HCT116 (cell line): ENCODE results near the gene ACSM3. TPM values are rescaled to one million over a fixed set of nuclear protein-coding genes. Genes with fewer than 3 reads are reported as not detected.

Experiments used
- ATAC-seq: fragments of 200-7000 bp; cut with Tn5 transposase; 2 replicates; pipeline ENCODE4 v1.9.1; 2020; ENCODE audit warnings: mild to moderate bottlenecking, moderate library complexity
- BruUV-seq: library from RNA; stranded (reverse); fragments of 400-500 nt; replicated peaks from 2 replicates; lab custom pipeline; 2021; lab: Mats Ljungman, UMichigan
- CTCF ChIA-PET: fragments of 300-600 bp; sonication (Branson Sonifier 250); formaldehyde crosslinking; loops from one replicate; lab custom pipeline; 2021; ENCODE audit warnings: antibody characterized with exemption; lab: Charles Lee
- POLR2A ChIA-PET: fragments of 300-600, 350-600 bp; sonication (Branson Sonifier 250); formaldehyde crosslinking; loops from one replicate; lab custom pipeline; 2021; ENCODE audit warnings: antibody characterized with exemption; lab: Charles Lee
- RAD21 ChIA-PET, 2 experiments: fragments of 300-600 bp; sonication (Branson Sonifier 250); formaldehyde crosslinking; loops; one replicate each; lab custom pipeline; 2023; ENCODE audit warnings: low total read pairs in 2 of 2; ENCODE audit not compliant: uncharacterized antibody in 2 of 2, unreplicated experiment in 2 of 2, low non-redundant PET in 1 of 2; lab: Charles Lee
- DNase-seq: peaks from one replicate; pipeline ENCODE4 v3.0.0-alpha.2; 2010; ENCODE audit warnings: low read depth, low spot score
- H2AFZ ChIP-seq: fragments of 200-600 bp; shearing (Covaris generic), sonication (generic); 2 replicates; pipeline ENCODE4 v1.6.1; 2017; ENCODE audit warnings: low read depth, mixed run types, mixed read lengths, antibody characterized with exemption, low read length; ENCODE audit not compliant: poor library complexity, severe bottlenecking
- H3K27ac ChIP-seq: 2 replicates; pipeline ENCODE4 v1.5.1; 2012; ENCODE audit warnings: low read depth, low read length
- H3K27me3 ChIP-seq: fragments of 200-600 bp; sonication (generic); 2 replicates; pipeline ENCODE4 v1.6.1; 2016; ENCODE audit warnings: mixed run types, low read length, mixed read lengths; ENCODE audit not compliant: insufficient read depth
- H3K36me3 ChIP-seq, 2 experiments: fragments of 200-500 bp in 1 of 2; fragments of 200-600 bp in 1 of 2; sonication (Bioruptor generic) in 1 of 2; sonication (generic) in 1 of 2; 2 replicates each; pipeline versions ENCODE4 v1.5.1 to v1.6.1; 2014 to 2016; ENCODE audit warnings: low read length in 2 of 2, inconsistent platforms in 1 of 2, mixed read lengths in 1 of 2, mixed run types in 1 of 2; ENCODE audit not compliant: insufficient read depth in 2 of 2, control insufficient read depth in 1 of 2
- H3K4me1 ChIP-seq, 2 experiments: fragments of 200-600 bp in 1 of 2; sonication (generic) in 1 of 2; 2 replicates each; pipeline versions ENCODE4 v1.5.1 to v1.6.1; 2012 to 2017; ENCODE audit warnings: low read length in 2 of 2, inconsistent platforms in 1 of 2, mild to moderate bottlenecking in 1 of 2, mixed read lengths in 1 of 2, mixed run types in 1 of 2, moderate library complexity in 1 of 2; ENCODE audit not compliant: insufficient read depth in 2 of 2, control insufficient read depth in 1 of 2
- H3K4me2 ChIP-seq: fragments of 200-600 bp; sonication (generic); 2 replicates; pipeline ENCODE4 v1.6.1; 2017; ENCODE audit warnings: mixed run types, low read length, mixed read lengths
- H3K4me3 ChIP-seq, 2 experiments: fragments of 200-600 bp in 1 of 2; sonication (generic) in 1 of 2; replicated peaks in 1 of 2; 2 replicates each; pipeline ENCODE4 v1.5.1; 2011 to 2016; ENCODE audit warnings: low read length in 2 of 2, control low read depth in 1 of 2, low read depth in 1 of 2, mild to moderate bottlenecking in 1 of 2, mixed read lengths in 1 of 2, mixed run types in 1 of 2
- H3K79me2 ChIP-seq: fragments of 200-600 bp; sonication (generic); 2 replicates; pipeline ENCODE4 v1.6.1; 2017; ENCODE audit warnings: mild to moderate bottlenecking, mixed run types, low read length, moderate library complexity, mixed read lengths; ENCODE audit not compliant: insufficient read depth
- H3K9ac ChIP-seq: fragments of 200-600 bp; sonication (generic); 2 replicates; pipeline ENCODE4 v1.6.1; 2016; ENCODE audit warnings: low read length, mixed read lengths
- H3K9me2 ChIP-seq: fragments of 200-600 bp; sonication (generic), shearing (Covaris generic); 2 replicates; pipeline ENCODE4 v1.6.1; 2017; ENCODE audit warnings: mixed run types, mild to moderate bottlenecking, moderate library complexity; ENCODE audit not compliant: insufficient read depth
- H3K9me3 ChIP-seq, 2 experiments: fragments of 200-500 bp in 1 of 2; fragments of 200-600 bp in 1 of 2; sonication (Bioruptor generic) in 1 of 2; sonication (generic) in 1 of 2; 2 replicates each; pipeline ENCODE4 v1.6.1; 2014 to 2017; ENCODE audit warnings: low read length in 2 of 2, mixed read lengths in 2 of 2, inconsistent platforms in 1 of 2, low read depth in 1 of 2, mild to moderate bottlenecking in 1 of 2, mixed run types in 1 of 2, moderate library complexity in 1 of 2; ENCODE audit not compliant: control insufficient read depth in 1 of 2, insufficient read depth in 1 of 2
- H4K20me1 ChIP-seq: fragments of 200-600 bp; sonication (generic), shearing (Covaris generic); 2 replicates; pipeline ENCODE4 v1.6.1; 2017; ENCODE audit warnings: mixed run types, mild to moderate bottlenecking, moderate library complexity; ENCODE audit not compliant: insufficient read depth
- ATF3 ChIP-seq: IDR thresholded peaks from 2 replicates; pipeline ENCODE4 v1.6.1; 2012
- CBX3 ChIP-seq: IDR thresholded peaks from 2 replicates; pipeline ENCODE4 v1.6.1; 2012; ENCODE audit warnings: low read depth
- EZH2 ChIP-seq: fragments of 200-600 bp; sonication (generic); IDR thresholded peaks from 2 replicates; pipeline ENCODE4 v1.6.1; 2017; ENCODE audit warnings: antibody characterized with exemption, mixed run types
- EZH2phosphoT487 ChIP-seq: fragments of 200-600 bp; IDR thresholded peaks from 2 replicates; pipeline ENCODE4 v1.6.1; 2018; ENCODE audit warnings: antibody characterized with exemption, borderline replicate concordance
- FOSL1 ChIP-seq: IDR thresholded peaks from 2 replicates; pipeline ENCODE4 v1.6.1; 2012; ENCODE audit warnings: low read depth
- JUND ChIP-seq: IDR thresholded peaks from 2 replicates; pipeline ENCODE4 v1.6.1; 2012
- POLR2AphosphoS5 ChIP-seq: IDR thresholded peaks from 2 replicates; pipeline ENCODE4 v1.6.1; 2011; ENCODE audit warnings: mild to moderate bottlenecking, low read depth, low read length, moderate library complexity
- YY1 ChIP-seq: IDR thresholded peaks from 2 replicates; pipeline ENCODE4 v1.6.1; 2011; ENCODE audit warnings: low read length, low read depth, moderate library complexity, mild to moderate bottlenecking; ENCODE audit not compliant: insufficient replicate concordance; ENCODE audit errors: extremely low read depth
- ZBTB33 ChIP-seq: IDR thresholded peaks from 2 replicates; pipeline ENCODE4 v1.6.1; 2011; ENCODE audit warnings: mild to moderate bottlenecking, low read length, moderate library complexity; ENCODE audit not compliant: insufficient replicate concordance; ENCODE audit errors: extremely low read depth
- intact Hi-C: fragments of 100-400 bp; cut with micrococcal nuclease; formaldehyde crosslinking; loops from 2 replicates; pipeline ENCODE4 v1.10.0; 2022
- total RNA-seq: library from RNA; stranded (reverse); gene quantifications from one replicate; pipeline ENCODE4 v1.2.1, GENCODE V29; 2021; ENCODE audit not compliant: unreplicated experiment
- TF ChIP-seq, protein P1 (sequence below): IDR thresholded peaks from 2 replicates; pipeline ENCODE4 v1.6.1; 2012; ENCODE audit warnings: low read depth

Gene ACSM3
- total RNA-seq, 1 experiment from 2014 or later: 15.0 TPM

DNA sequence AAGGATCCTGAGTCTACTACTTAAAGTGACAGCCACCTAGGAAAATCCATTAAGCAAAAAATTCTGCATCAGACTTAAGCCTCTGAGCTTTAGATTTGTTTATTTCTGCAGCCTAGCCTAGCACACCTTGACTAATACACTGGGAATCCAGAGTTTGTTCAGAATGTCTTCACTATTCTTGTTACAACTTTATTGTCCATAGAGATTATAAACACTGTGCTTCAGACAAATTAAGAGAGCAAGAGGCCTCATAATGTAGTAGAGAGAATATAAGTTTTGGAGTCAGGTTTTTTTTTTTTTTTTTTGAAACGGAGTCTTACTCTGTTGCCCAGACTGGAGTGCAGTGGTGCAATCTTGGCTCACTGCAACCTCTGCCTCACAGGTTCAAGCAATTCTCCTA, 13.3 kb upstream of the ACSM3 start:
- Histone ChIP-seq H2AFZ (no peak overlapping the region), H3K4me3 (no peak overlapping the region), H3K27me3 (peaks cover 25% of the 10 kb centered on the region), H3K9ac (no peak overlapping the region), H3K9me3 (peaks cover 2 to 4% of the 10 kb centered on the region in 2 experiments; a peak in 1 of 4 replicates), H3K4me2 (no peak overlapping the region), H4K20me1 (no peaks in the 10 kb centered on the region), H3K27ac (no peak overlapping the region), H3K36me3 (no peaks in the 10 kb centered on the region), H3K9me2 (no peaks in the 10 kb centered on the region), H3K79me2 (no peaks in the 10 kb centered on the region), H3K4me1 (no peaks in the 10 kb centered on the region)
- no TSS peak for BruUV-seq
- TF ChIP-seq, protein P1, sequence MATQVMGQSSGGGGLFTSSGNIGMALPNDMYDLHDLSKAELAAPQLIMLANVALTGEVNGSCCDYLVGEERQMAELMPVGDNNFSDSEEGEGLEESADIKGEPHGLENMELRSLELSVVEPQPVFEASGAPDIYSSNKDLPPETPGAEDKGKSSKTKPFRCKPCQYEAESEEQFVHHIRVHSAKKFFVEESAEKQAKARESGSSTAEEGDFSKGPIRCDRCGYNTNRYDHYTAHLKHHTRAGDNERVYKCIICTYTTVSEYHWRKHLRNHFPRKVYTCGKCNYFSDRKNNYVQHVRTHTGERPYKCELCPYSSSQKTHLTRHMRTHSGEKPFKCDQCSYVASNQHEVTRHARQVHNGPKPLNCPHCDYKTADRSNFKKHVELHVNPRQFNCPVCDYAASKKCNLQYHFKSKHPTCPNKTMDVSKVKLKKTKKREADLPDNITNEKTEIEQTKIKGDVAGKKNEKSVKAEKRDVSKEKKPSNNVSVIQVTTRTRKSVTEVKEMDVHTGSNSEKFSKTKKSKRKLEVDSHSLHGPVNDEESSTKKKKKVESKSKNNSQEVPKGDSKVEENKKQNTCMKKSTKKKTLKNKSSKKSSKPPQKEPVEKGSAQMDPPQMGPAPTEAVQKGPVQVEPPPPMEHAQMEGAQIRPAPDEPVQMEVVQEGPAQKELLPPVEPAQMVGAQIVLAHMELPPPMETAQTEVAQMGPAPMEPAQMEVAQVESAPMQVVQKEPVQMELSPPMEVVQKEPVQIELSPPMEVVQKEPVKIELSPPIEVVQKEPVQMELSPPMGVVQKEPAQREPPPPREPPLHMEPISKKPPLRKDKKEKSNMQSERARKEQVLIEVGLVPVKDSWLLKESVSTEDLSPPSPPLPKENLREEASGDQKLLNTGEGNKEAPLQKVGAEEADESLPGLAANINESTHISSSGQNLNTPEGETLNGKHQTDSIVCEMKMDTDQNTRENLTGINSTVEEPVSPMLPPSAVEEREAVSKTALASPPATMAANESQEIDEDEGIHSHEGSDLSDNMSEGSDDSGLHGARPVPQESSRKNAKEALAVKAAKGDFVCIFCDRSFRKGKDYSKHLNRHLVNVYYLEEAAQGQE: no peak
- TF ChIP-seq POLR2AphosphoS5 (no peak), ATF3 (no peak), YY1 (no peak)
- RAD21 ChIA-PET: no interaction called here
- ATAC-seq: no peak
- POLR2A ChIA-PET: no interaction called here
- no peak for DNase-seq
- intact Hi-C loops: no loop called here
- CTCF ChIA-PET: no interaction called here

DNA sequence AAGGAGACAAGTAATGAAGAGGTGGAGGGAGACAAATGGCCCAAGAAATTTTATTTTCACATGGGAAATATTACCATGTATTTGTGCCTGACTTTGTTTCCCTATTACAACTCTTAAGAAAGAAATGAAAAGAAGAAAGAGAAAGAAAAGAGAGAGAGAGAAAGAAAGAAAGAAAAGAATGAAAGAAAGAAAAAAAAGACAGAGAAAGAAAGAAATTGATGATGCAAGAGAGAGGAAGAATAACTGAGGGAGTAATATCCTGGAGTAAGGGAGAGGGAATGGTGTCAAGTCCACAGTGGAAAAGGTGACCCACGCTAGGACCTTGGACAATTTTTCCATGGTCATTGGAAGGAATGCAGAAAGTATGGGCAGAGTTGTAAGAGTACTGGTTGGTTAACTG, 10.1 kb upstream of the ACSM3 start:
- intact Hi-C loops: no loop called here
- ATAC-seq (no peak), DNase-seq (no peak)
- Histone ChIP-seq H3K9ac (no peak overlapping the region), H3K9me2 (no peaks in the 10 kb centered on the region), H3K4me3 (no peak overlapping the region), H4K20me1 (no peaks in the 10 kb centered on the region), H2AFZ (no peak overlapping the region), H3K9me3 (no peaks in the 10 kb centered on the region), H3K4me1 (no peaks in the 10 kb centered on the region), H3K27ac (no peak overlapping the region), H3K36me3 (no peaks in the 10 kb centered on the region), H3K4me2 (no peak overlapping the region), H3K79me2 (no peaks in the 10 kb centered on the region), H3K27me3 (peaks cover 25% of the 10 kb centered on the region)
- BruUV-seq: no TSS peak
- RAD21 ChIA-PET: no interaction called here
- CTCF ChIA-PET: no interaction called here
- POLR2A ChIA-PET: no interaction called here
- TF ChIP-seq ZBTB33 (no peak), JUND (no peak), EZH2 (no peak), FOSL1 (no peak), EZH2phosphoT487 (no peak), CBX3 (no peak), YY1 (no peak)
- TF ChIP-seq, protein P1: no peak
